Stomach (tissue), 9 donors: ENCODE measurements around the gene SLC36A4. TPM values are rescaled to one million over a fixed set of nuclear protein-coding genes. Genes with fewer than 3 reads are reported as not detected.

ENCODE experiments used
- DNase-seq, 2 donors: peaks; one replicate each; pipeline versions ENCODE4 v3.0.0 to v3.0.0-alpha.2; 2013 to 2019
- H3K27ac ChIP-seq, 5 donors: fragments of 200-600 bp in 4 of 5; sonication (generic) in 4 of 5; one replicate each; pipeline ENCODE4 v1.5.1; 2013 to 2019; ENCODE audit warnings: mild to moderate bottlenecking in 1 of 5, moderate library complexity in 1 of 5
- H3K27me3 ChIP-seq, 3 donors: fragments of 200-600 bp; sonication (generic); one replicate each; pipeline ENCODE4 v1.5.1; 2017 to 2019; ENCODE audit warnings: mixed run types in 1 of 3
- H3K36me3 ChIP-seq, 4 donors: fragments of 200-600 bp; sonication (generic); 1 replicate in 3 of 4; 2 replicates in 1 of 4; pipeline ENCODE4 v1.5.1; 2016 to 2019
- H3K4me1 ChIP-seq, 4 donors: fragments of 200-600 bp; sonication (generic); one replicate each; pipeline ENCODE4 v1.5.1; 2016 to 2019
- H3K4me3 ChIP-seq, 4 donors: fragments of 200-600 bp; sonication (generic) in 3 of 4; one replicate each; pipeline ENCODE4 v1.5.1; 2016 to 2019; ENCODE audit warnings: mild to moderate bottlenecking in 1 of 4
- H3K9me3 ChIP-seq, 4 donors: fragments of 200-600 bp; sonication (generic); one replicate each; pipeline ENCODE4 v1.5.1; 2016 to 2019
- CTCF ChIP-seq, 7 experiments: fragments of 450-650 bp in 4 of 7; fragments of 200-600 bp in 3 of 7; sonication (generic) in 3 of 7; IDR thresholded peaks; one replicate each; pipeline ENCODE4 v1.5.1; 2016 to 2019; ENCODE audit warnings: antibody characterized with exemption in 7 of 7, control low read depth in 2 of 7, mild to moderate bottlenecking in 1 of 7
- EP300 ChIP-seq: sonication (generic); formaldehyde crosslinking; IDR thresholded peaks from one replicate; pipeline ENCODE4 v1.6.1; 2017; ENCODE audit warnings: antibody characterized with exemption
- POLR2A ChIP-seq, 4 donors: fragments of 450-650 bp; IDR thresholded peaks; one replicate each; pipeline ENCODE4 v1.6.1; 2016; ENCODE audit warnings: antibody characterized with exemption in 4 of 4, control low read depth in 2 of 4, mild to moderate bottlenecking in 1 of 4, moderate library complexity in 1 of 4
- POLR2AphosphoS5 ChIP-seq, 3 donors: sonication (generic); formaldehyde crosslinking; IDR thresholded peaks; one replicate each; pipeline ENCODE4 v1.6.1; 2016; ENCODE audit warnings: antibody characterized with exemption in 3 of 3
- WGBS, 5 donors: extraction: QIAGEN DNeasy Blood & Tissue Kit in 3 of 5; methylation state at CpG; one replicate each; pipeline versions ENCODE4 v1.1.5 to v1.1.7; 2013 to 2018; 5-methylcytosine and 5-hydroxymethylcytosine counted together
- intact Hi-C: fragments of 100-400 bp; cut with DNase I; formaldehyde crosslinking; loops from one replicate; pipeline ENCODE4 v1.15.1; 2023; ENCODE audit warnings: low total_unique reads
- polyA plus RNA-seq, 3 donors: library from polyadenylated mRNA; stranded (reverse); fragments of 200-250 nt; gene quantifications; one replicate each; pipeline ENCODE4 v1.2.3, GENCODE V29; 2013
- total RNA-seq, 5 donors: library from RNA; depleted of rRNA; stranded (reverse); fragments of >200 nt; gene quantifications; one replicate each; pipeline versions ENCODE4 v1.1.0 to v1.2.3, GENCODE V29; 2014 to 2016
- donor health status: healthy with polysubstance abuse.
- donor health status: Bipolar disorder and iron deficiency.
- donor health status: healthy.

SLC36A4 gene
- total and polyA plus RNA-seq, 8 donors: 0.58 to 55.9 (median 5.9) TPM

GRCh38 chr11:93199616-93200015 is 1.8 kb upstream of the SLC36A4 start:
- intact Hi-C loops: no loop called here
- Histone ChIP-seq H3K36me3 (no peaks in the 10 kb centered on the region), H3K4me3 (no peak overlapping the region), H3K27me3 (no peaks in the 10 kb centered on the region), H3K9me3 (no peaks in the 10 kb centered on the region), H3K4me1 (peaks cover 0 to 19% (median 10%) of the 10 kb centered on the region in 4 donors), H3K27ac (no peak overlapping the region)
- no peak for DNase-seq
- TF ChIP-seq POLR2A (IDR thresholded peaks at IDR 0.05) (no peak), POLR2AphosphoS5 (IDR thresholded peaks at IDR 0.05) (no peak), CTCF (IDR thresholded peaks at IDR 0.05) (no peak), EP300 (no peak)
- WGBS, 5 donors: 78 to 94% (median 90%) methylated on average over 1 of the region's 1 CpG

GRCh38 chr11:93198215-93198845 is 539 bp upstream of the SLC36A4 start:
- Histone ChIP-seq H3K9me3 (no peaks in the 10 kb centered on the region), H3K4me1 (peaks cover 0 to 19% (median 10%) of the 10 kb centered on the region in 4 donors), H3K27me3 (no peaks in the 10 kb centered on the region), H3K27ac (peak overlapping the region; percentile 94 to 99 (median 98)), H3K4me3 (peak overlapping the region; percentile 62 to 83 (median 74)), H3K36me3 (no peaks in the 10 kb centered on the region)
- 17 to 19% (median 19%) methylated on average over 14 of the region's 14 CpGs for WGBS, 5 donors
- TF ChIP-seq POLR2AphosphoS5 (IDR thresholded peaks at IDR 0.05): no peak
- TF ChIP-seq POLR2A (IDR thresholded peaks at IDR 0.05): no peak
- TF ChIP-seq EP300: no peak
- TF ChIP-seq CTCF (IDR thresholded peaks at IDR 0.05): no peak
- no peak for DNase-seq
- intact Hi-C loops: no loop called here

GRCh38 chr11:93196816-93197379 is 893 bp downstream of the SLC36A4 start:
- DNase-seq: no peak
- peaks cover 0 to 21% (median 12%) of the 10 kb centered on the region in 4 donors for H3K4me1 ChIP-seq
- H3K27ac ChIP-seq: peak overlapping the region; percentile 94 to 99 (median 98)
- 9 to 13% (median 12%) methylated on average over 13 of the region's 13 CpGs for WGBS, 5 donors
- TF ChIP-seq POLR2A (IDR thresholded peaks at IDR 0.05) (no peak), EP300 (no peak), POLR2AphosphoS5 (IDR thresholded peaks at IDR 0.05) (no peak), CTCF (IDR thresholded peaks at IDR 0.05) (peak in 2 of 7 experiments; percentile 12 to 24)
- intact Hi-C loops: no loop called here
- no peaks in the 10 kb centered on the region for H3K9me3 ChIP-seq
- no peaks in the 10 kb centered on the region for H3K27me3 ChIP-seq
- no peaks in the 10 kb centered on the region for H3K36me3 ChIP-seq
- H3K4me3 ChIP-seq: peak overlapping the region; percentile 62 to 83 (median 74)

- peaks cover 0 to 21% (median 12%) of the 10 kb centered on the region in 4 donors for H3K4me1 ChIP-seq
- 89 to 100% (median 97%) methylated on average over 1 of the region's 1 CpG for WGBS, 5 donors
- H3K36me3 ChIP-seq: no peaks in the 10 kb centered on the region
- intact Hi-C loops: no loop called here
- no peaks in the 10 kb centered on the region for H3K9me3 ChIP-seq
- H3K4me3 ChIP-seq: no peak overlapping the region
- DNase-seq: no peak
- TF ChIP-seq POLR2AphosphoS5 (IDR thresholded peaks at IDR 0.05): no peak
- no peak for TF ChIP-seq POLR2A (IDR thresholded peaks at IDR 0.05)
- no peak for TF ChIP-seq CTCF (IDR thresholded peaks at IDR 0.05)
- no peak for TF ChIP-seq EP300
- H3K27me3 ChIP-seq: no peaks in the 10 kb centered on the region
- H3K27ac ChIP-seq: no peak overlapping the region
Observed at GRCh38 chr11:93194673-93195291, 3.0 kb downstream of the SLC36A4 start.
